SU-DHL-6 (cell line): ENCODE measurements around the gene HSPA1B.

Experiments
- CTCF ChIP-seq: fragments of 200-600 bp; sonication (generic); IDR thresholded peaks from one replicate; pipeline ENCODE4 v1.5.1; 2017; ENCODE audit warnings: antibody characterized with exemption, mild to moderate bottlenecking, low read length, moderate library complexity; ENCODE audit not compliant: insufficient read depth, poor library complexity, severe bottlenecking
- EZH2phosphoT487 ChIP-seq: fragments of 200-600 bp; sonication (generic), shearing (Covaris generic); conservative IDR thresholded peaks from 2 replicates; pipeline ENCODE4 v1.6.1; 2018; ENCODE audit warnings: mild to moderate bottlenecking, antibody characterized with exemption, low read length, moderate library complexity, mixed read lengths

GRCh38 chr6:31813465-31813849 is 14.1 kb upstream of the HSPA1B start:
- TF ChIP-seq CTCF: no peak
- TF ChIP-seq EZH2phosphoT487: no peak
